KMS-11 (cell line): ENCODE data around the gene WDR89.
"Not testable (repeated sequence)": the region's sequence is repeated elsewhere in the genome, so short reads cannot be mapped to it uniquely, and the experiment has no call there.

ENCODE experiments used
- H2AFZ ChIP-seq: fragments of 200-600 bp; sonication (generic); 2 replicates; pipeline ENCODE4 v1.6.1; 2016; ENCODE audit warnings: antibody characterized with exemption, mixed run types, low read depth
- H3K27ac ChIP-seq: fragments of 200-600 bp; sonication (generic); 2 replicates; pipeline ENCODE4 v1.6.1; 2016; ENCODE audit warnings: mild to moderate bottlenecking, mixed run types
- H3K27me3 ChIP-seq: fragments of 200-600 bp; sonication (generic); 2 replicates; pipeline ENCODE4 v1.6.1; 2017; ENCODE audit warnings: mild to moderate bottlenecking, low read depth, mixed run types, moderate library complexity; ENCODE audit not compliant: insufficient read depth
- H3K36me3 ChIP-seq: fragments of 200-600 bp; sonication (generic); 2 replicates; pipeline ENCODE4 v1.6.1; 2017; ENCODE audit warnings: mild to moderate bottlenecking, mixed run types; ENCODE audit not compliant: insufficient read depth
- H3K4me1 ChIP-seq: fragments of 200-600 bp; sonication (generic); 2 replicates; pipeline ENCODE4 v1.6.1; 2016; ENCODE audit warnings: mild to moderate bottlenecking, low read depth, mixed run types; ENCODE audit not compliant: poor library complexity, severe bottlenecking
- H3K4me2 ChIP-seq: fragments of 200-600 bp; sonication (generic); 2 replicates; pipeline ENCODE4 v1.7.0; 2016; ENCODE audit warnings: mild to moderate bottlenecking, mixed run types
- H3K4me3 ChIP-seq: fragments of 200-600 bp; sonication (generic); IDR thresholded peaks from 2 replicates; pipeline ENCODE4 v1.6.1; 2017; ENCODE audit warnings: low read depth, low read length, mixed read lengths; ENCODE audit not compliant: insufficient read depth
- H3K79me2 ChIP-seq: fragments of 200-600 bp; sonication (generic); 2 replicates; pipeline ENCODE4 v1.6.1; 2016; ENCODE audit warnings: low read depth, mixed run types; ENCODE audit not compliant: insufficient read depth
- H3K9ac ChIP-seq: fragments of 200-600 bp; sonication (generic); 2 replicates; pipeline ENCODE4 v1.6.1; 2016; ENCODE audit warnings: mild to moderate bottlenecking, mixed run types
- H4K20me1 ChIP-seq: fragments of 200-600 bp; sonication (generic); 2 replicates; pipeline ENCODE4 v1.6.1; 2016; ENCODE audit warnings: mild to moderate bottlenecking, mixed run types; ENCODE audit not compliant: insufficient read depth
- CTCF ChIP-seq: fragments of 200-600 bp; sonication (generic); conservative IDR thresholded peaks from 2 replicates; pipeline ENCODE4 v1.6.1; 2017; ENCODE audit warnings: low read depth, mild to moderate bottlenecking, antibody characterized with exemption, low read length, moderate library complexity, mixed read lengths

WDR89 gene

GRCh38 chr14:63598807-63599206, 42.9 kb downstream of the WDR89 start:
- no peaks in the 10 kb centered on the region for H3K36me3 ChIP-seq

GRCh38 chr14:63596998-63597658, 44.5 kb downstream of the WDR89 start:
- no peak for TF ChIP-seq CTCF
- H3K4me3 ChIP-seq = no peak overlapping the region
- no peaks in the 10 kb centered on the region for H4K20me1 ChIP-seq
- no peaks in the 10 kb centered on the region for H3K36me3 ChIP-seq
- no peaks in the 10 kb centered on the region for H3K27me3 ChIP-seq
- no peaks in the 10 kb centered on the region for H3K79me2 ChIP-seq
- no peak overlapping the region for H3K9ac ChIP-seq
- H3K27ac ChIP-seq = no peak overlapping the region
- H3K4me2 ChIP-seq = no peak overlapping the region
- H2AFZ ChIP-seq = no peak overlapping the region
- no peaks in the 10 kb centered on the region for H3K4me1 ChIP-seq

More at GRCh38 chr14:63598807-63599206, 42.9 kb downstream of the WDR89 start:
- Histone ChIP-seq H3K4me2 (no peak overlapping the region), H3K79me2 (no peaks in the 10 kb centered on the region), H4K20me1 (no peaks in the 10 kb centered on the region), H3K4me3 (no peak overlapping the region), H3K4me1 (no peaks in the 10 kb centered on the region), H3K9ac (no peak overlapping the region), H3K27ac (no peak overlapping the region), H2AFZ (no peak overlapping the region), H3K27me3 (no peaks in the 10 kb centered on the region)
- no peak for TF ChIP-seq CTCF

GRCh38 chr14:63594455-63595372, 47.0 kb downstream of the WDR89 start:
- H2AFZ ChIP-seq = no peak overlapping the region
- H3K27me3 ChIP-seq = no peaks in the 10 kb centered on the region
- H3K4me2 ChIP-seq = no peak overlapping the region
- no peak for TF ChIP-seq CTCF
- no peaks in the 10 kb centered on the region for H3K36me3 ChIP-seq
- H3K79me2 ChIP-seq = no peaks in the 10 kb centered on the region
- no peak overlapping the region for H3K9ac ChIP-seq
- no peak overlapping the region for H3K27ac ChIP-seq
- H4K20me1 ChIP-seq = no peaks in the 10 kb centered on the region
- H3K4me1 ChIP-seq = no peaks in the 10 kb centered on the region
- H3K4me3 ChIP-seq = no peak overlapping the region

GRCh38 chr14:63583046-63583445, 58.6 kb downstream of the WDR89 start:
- not testable (repeated sequence) for H3K9ac ChIP-seq, H3K4me2 ChIP-seq, H3K79me2 ChIP-seq, H3K27ac ChIP-seq, H4K20me1 ChIP-seq, H3K4me1 ChIP-seq, H3K36me3 ChIP-seq, H3K27me3 ChIP-seq, H3K4me3 ChIP-seq, H2AFZ ChIP-seq

GRCh38 chr14:63581491-63581890, 60.2 kb downstream of the WDR89 start:
- H4K20me1 ChIP-seq = no peaks in the 10 kb centered on the region
- H3K79me2 ChIP-seq = no peaks in the 10 kb centered on the region
- no peak for TF ChIP-seq CTCF
- H3K4me3 ChIP-seq = no peak overlapping the region
- no peaks in the 10 kb centered on the region for H3K4me1 ChIP-seq
- H3K27ac ChIP-seq = no peak overlapping the region
- H3K36me3 ChIP-seq = no peaks in the 10 kb centered on the region
- no peak overlapping the region for H3K9ac ChIP-seq
- no peak overlapping the region for H2AFZ ChIP-seq
- H3K4me2 ChIP-seq = no peak overlapping the region
- H3K27me3 ChIP-seq = no peaks in the 10 kb centered on the region
